GM18498 (cell line): Measurements from ENCODE around the gene CDYL2.
A peak's percentile ranks its signal among the peaks of the same experiment; 100 is the strongest.
"Not testable (repeated sequence)": the region's sequence is repeated elsewhere in the genome, so short reads cannot be mapped to it uniquely, and the experiment has no call there.

Experiments
- ATAC-seq: cut with Tn5 transposase; IDR thresholded peaks from one replicate; pipeline ENCODE4 v1.9.1; 2021; ENCODE audit warnings: mild to moderate bottlenecking, moderate library complexity; ENCODE audit not compliant: unreplicated experiment

The CDYL2 gene, protein sequence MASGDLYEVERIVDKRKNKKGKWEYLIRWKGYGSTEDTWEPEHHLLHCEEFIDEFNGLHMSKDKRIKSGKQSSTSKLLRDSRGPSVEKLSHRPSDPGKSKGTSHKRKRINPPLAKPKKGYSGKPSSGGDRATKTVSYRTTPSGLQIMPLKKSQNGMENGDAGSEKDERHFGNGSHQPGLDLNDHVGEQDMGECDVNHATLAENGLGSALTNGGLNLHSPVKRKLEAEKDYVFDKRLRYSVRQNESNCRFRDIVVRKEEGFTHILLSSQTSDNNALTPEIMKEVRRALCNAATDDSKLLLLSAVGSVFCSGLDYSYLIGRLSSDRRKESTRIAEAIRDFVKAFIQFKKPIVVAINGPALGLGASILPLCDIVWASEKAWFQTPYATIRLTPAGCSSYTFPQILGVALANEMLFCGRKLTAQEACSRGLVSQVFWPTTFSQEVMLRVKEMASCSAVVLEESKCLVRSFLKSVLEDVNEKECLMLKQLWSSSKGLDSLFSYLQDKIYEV

DNA sequence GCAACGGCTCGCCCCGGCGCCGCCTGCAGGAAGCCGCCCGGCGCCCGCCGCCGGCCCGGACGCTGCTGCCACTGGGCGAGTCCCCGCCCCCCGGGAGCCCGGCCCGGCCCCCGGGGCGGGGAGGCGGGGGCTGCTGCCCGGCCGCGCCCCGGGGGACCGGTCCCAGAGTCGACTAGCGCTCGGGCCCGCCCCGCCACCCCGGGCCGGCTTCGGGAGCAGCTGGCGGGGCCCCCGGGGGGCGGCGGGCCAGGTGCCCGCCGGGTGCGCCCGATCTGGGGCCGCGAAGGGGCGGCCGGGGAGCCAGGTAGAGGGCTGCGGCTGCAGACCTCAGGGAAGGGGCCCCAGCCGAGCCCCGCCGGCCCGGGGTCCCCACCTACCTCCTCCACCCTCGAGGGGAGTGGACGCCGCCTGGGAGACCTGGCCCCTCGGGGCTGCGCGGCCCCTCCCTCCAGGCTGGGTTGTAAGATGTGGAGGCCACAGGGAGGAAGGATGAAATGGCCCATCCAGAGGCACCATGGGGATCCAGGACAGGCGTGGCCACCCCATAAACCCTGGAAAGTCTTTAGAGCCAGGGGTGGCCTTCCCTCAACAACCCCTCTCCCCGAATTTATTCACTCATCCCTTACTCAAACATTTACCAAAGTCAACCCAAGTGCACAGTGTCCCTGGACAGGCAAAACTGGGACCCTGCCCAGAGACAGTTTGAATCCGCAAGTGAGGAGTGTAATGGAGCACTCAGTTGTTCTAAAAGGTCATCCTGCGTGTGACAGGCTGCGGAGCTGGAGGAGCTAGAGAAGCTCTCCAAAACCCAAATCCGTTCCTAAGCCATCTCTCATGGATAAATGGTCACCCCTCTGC is at the start of gene CDYL2:
CDYL2 (minus strand) TSS at position 73 of the 858 bp plus-strand sequence. CDS start 425 bp downstream, outside the sequence.
- peak; percentile 88 for ATAC-seq

DNA sequence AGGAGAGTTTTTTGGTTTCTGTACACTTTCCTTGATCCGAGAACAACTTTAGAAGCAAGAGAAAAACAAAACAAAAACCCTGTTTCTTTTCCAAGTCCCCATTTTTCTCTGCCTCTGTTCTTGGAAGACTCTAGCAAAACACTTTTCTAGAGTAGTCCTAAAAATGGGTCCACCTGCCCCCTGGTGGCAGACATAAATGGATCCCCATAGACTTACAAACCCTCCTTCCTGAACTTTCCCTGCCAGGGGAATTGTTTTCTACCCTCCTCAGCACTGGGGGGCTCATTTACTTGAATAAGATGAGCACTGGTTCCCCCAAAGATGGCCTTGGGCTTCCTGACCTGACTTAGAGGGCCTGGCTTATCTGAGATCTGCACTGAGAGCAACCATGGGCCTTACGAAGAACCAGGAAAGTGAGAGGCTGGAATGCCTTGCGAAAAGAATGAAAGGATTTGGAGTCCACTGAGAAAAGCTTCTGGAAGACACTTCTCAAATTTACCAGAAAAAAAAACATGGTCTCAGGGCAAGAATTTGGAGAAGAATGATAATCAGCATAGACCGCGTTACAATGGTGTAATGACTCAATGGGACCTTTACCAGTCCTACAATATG is 48.0 kb upstream of the CDYL2 start:
- no peak for ATAC-seq

DNA sequence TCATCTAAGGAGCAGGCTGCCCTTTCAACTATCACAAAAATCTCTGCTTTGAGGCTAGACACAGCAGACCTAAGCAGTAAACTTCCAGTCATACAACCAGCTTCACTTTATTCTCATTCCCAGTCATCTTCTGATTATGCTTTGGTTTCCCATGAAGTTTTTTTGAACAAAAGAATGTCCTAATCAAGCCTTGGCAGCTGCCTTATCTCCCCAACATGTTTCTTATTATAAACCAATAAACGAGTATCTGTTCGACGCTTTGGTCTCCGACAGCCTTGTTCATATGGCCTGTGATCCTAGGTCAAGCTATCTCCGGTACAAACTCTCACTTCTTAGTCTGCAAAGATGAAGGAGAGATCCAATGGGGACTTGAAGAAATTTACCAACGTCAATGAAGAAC is 47.4 kb upstream of the CDYL2 start:
- ATAC-seq: no peak

DNA sequence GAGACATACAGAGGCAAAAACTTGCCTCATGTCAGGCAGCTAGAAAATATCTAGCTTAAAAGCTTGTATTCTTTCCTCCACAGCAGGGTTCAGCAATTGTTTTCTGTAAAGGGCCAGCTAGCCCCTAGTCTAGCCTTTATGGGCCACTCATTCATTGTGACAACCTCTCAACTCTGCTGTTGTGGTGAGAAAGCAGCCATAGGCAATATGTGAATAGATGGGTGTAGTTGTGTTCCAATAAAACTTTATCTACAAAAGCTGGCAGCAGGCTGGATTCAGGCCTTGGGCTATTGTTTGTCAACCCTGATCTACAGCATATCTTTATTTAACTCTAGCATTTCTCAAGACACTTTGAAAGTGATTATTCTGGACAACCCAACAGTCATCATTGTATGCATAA is 46.4 kb upstream of the CDYL2 start:
- ATAC-seq: no peak

DNA sequence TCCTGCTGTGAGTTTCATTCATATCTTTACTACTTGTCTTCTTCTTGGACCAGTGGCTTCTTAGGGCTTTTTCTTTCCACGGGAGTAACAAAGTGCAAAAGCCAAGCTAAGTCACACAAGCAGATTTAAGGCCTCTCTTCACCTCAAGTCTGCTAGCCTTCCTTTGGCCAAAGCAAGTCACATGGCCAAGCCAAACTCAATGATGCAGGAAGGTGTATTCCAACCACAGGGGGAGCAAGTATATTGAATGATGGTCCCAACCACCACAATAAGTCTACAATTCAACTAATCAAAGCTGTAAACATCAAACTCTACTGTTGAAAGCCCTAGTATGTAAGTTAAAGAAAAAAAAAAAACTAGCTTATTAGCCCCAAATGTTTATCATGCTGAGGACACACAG is 44.5 kb upstream of the CDYL2 start:
- no peak for ATAC-seq

DNA sequence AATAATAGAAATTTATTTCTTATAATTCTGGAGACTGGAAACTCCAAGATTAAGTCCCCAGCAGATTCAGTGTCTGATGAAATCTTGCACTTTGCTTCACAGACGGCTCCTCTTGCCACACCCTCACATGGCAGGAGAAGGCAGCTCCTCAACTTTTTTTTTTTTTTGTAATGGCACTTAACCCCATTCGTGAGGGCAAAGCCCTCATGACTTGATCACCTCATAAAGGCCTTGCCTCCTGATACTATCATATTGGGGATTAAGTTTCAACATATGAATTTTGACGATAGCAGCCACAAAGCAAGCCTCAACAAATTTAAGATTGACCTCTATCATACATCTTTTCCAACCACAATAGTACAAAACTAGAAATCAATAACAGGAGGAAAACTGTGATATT is 42.3 kb upstream of the CDYL2 start:
- ATAC-seq: no peak

DNA sequence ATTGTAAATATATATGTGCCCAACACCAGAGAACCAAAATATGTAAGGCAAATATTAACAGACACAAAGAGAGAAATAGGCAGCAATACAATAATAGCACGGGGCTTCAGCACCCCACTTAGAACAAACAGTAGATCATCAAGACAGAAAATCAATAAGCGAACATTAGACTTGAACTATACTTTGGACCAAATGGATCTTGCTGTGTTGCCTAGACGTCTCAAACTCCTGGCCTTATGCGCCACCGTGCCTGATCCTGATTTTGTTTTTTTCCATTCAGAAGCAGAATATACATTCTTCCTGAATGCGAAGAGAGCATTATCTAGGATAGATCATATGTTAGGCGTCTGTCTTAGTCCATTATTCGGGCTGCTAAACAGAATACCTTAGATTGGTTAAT is 41.9 kb upstream of the CDYL2 start:
- ATAC-seq: no peak

DNA sequence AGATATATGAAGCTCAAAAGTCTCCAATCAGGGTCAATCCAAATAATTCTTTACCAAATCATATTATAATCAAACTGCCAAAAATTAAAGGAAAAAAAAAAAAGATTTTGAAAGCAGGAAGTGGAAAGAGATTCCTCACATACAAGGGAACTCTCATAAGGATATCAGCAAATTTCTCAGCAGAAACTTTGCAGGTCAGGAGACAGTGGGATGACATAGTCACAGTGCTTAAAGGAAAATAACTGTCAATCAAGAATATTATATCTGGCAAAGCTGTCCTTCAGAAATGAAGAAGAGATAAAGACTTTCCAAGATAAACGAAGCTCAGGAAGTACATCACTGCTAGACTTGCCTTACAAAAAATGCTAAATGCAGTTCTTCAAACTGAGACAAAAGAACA is 40.0 kb upstream of the CDYL2 start:
- no peak for ATAC-seq

DNA sequence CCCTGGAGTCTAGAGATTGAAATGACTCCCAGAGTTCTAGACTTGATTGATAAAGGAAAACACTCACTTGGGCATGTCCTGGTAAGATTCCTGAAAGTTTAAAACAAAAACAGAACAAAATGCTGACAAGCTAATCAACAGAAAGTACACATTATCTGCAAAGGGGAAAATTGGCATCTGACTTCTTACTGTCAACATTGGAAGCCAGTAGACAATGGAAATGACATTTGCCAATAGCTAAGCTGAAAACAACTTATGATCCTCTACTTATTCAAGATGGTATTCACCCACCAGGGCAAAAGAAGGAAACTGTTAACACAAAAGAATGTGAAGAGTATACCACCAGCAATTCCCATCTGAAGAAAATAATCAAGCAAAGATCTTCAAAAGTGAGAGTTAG is 36.8 kb upstream of the CDYL2 start:
- ATAC-seq: no peak

DNA sequence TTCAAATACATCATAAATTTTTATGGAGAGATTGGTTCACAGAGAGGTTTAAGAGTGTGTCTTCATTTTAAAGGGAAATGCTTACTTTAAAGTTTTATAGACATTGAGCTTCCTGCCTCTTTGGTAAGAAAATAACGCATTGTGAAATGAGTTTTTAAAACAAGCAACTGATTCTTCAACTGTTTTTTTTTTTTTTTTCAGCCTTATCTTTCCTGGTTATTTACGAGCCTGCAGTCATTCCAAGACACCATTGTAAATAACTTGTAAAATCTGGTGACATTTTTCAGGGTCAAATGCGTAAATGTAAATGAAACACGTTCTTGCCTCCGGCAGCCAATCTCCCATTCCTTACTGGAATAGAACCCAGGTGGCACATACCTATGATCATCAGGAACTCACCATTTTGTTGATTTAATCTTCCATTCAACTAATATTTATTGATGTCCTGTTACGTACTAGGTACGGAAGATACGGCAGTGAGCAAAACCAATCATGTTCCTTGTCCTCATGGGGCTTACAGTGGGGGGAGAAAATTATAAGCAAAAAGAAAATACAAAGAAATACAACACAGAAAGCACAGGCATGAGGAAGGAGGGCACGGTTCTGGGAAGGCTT is 33.2 kb upstream of the CDYL2 start:
- ATAC-seq: no peak

DNA sequence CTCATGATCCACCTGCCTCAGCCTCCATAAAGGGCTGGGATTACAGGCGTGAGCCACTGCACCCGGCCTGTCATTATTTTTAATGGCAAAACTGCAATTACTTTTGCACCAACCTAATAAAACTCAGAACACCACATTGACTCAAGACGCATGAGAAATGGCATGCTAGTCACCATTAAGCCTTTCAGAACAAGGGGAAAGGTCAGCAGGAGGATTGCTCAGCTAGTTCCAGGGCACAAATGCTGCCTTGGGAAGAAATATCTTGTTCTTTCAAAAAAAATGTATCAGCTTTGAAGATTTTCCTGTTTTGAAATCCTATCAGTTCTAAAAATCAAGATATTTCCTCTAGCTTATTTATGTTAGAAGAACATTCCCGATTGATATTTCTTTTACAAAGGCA is 32.4 kb upstream of the CDYL2 start:
- no peak for ATAC-seq

DNA sequence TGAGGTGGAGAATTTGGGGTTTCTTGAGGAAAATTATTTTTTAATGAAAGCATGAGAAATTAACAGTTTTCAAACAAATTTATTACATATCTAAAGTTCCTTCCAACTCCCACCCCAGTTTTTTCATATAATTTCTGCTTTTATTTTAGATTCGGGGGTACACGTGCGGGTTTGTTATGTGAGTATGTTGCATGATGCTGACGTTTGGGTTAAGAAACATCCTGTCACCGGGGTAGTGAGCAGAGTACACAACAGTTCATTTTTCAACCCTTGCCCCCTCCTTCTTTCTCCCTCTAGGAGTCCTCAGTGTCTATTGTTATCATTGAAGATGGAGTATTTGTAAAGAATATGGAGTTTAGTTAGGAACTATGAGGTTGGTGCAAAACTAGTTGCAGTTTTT is 31.8 kb upstream of the CDYL2 start:
- ATAC-seq: no peak

DNA sequence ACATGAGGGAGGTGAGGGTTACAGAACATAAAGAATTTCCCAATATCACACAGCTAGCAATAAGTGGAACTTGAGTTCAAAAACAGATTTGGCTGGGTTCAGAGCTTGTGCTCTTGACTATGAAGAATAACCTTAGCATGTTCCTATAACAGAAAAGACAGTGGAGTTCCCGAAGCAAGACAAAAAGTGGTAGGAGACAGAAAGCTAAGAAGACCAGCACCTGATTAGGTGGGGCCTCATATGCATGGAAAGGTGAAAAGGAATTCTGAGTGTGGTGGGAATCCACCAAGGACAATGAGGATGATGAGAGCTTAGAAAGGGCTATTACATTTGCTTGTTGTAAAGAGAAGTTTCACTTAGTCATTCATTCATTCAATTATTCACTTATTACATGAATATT is 26.6 kb upstream of the CDYL2 start:
- ATAC-seq: no peak

DNA sequence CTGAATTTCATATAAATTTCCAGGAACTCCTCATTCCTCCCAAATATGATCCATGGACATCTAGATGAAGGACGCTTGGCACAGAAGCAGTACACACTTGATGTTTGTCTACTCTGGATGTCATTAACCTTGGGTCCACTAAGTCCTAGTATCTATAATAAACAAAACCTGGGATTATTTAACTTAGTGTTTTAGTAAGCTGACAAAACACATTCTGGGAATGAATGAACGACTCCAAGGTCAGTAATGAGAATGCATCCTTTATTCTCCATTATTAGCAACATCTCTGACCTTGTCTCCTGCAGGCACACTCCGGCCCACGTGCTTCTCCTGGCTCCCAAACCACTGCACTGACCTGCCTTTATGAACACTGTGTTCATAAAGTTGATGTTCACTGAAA is 24.1 kb upstream of the CDYL2 start:
- no peak for ATAC-seq

DNA sequence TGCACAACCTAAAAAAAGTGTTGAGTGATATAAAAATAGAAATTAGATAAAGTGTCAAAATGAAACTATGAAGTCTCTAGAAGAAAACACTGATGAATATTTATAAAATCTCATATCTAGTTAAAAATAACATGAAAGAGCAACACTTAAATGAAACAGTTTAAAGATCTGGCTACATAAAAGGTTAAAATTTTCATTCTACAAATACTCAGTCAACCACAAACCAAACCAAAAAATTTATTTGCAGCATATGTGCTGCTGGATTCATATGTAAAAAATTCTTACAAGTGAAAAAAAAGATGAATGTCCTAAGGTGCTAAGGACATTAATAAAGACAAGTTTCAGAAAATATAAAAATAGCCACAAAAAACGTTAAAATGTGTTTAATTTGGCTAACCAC is 22.6 kb upstream of the CDYL2 start:
- ATAC-seq: no peak

DNA sequence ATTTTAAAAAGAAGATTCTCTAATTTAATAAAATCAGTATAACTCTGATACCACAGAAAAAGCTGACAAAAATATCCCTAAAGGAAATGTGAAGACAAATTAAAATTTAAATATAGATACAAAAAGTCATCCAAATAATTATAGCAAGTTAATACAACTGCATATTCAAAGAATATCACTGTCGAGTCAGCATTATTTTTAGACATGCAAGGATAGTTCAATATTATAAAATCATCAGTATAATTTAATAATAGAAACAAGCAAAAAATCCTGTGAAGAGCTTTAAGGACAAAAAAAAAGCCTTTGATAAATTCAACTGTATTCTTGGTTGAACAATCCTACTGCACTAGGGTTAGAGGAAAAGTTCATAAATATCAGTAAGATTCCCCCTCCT is 21.0 kb upstream of the CDYL2 start:
- ATAC-seq: no peak

DNA sequence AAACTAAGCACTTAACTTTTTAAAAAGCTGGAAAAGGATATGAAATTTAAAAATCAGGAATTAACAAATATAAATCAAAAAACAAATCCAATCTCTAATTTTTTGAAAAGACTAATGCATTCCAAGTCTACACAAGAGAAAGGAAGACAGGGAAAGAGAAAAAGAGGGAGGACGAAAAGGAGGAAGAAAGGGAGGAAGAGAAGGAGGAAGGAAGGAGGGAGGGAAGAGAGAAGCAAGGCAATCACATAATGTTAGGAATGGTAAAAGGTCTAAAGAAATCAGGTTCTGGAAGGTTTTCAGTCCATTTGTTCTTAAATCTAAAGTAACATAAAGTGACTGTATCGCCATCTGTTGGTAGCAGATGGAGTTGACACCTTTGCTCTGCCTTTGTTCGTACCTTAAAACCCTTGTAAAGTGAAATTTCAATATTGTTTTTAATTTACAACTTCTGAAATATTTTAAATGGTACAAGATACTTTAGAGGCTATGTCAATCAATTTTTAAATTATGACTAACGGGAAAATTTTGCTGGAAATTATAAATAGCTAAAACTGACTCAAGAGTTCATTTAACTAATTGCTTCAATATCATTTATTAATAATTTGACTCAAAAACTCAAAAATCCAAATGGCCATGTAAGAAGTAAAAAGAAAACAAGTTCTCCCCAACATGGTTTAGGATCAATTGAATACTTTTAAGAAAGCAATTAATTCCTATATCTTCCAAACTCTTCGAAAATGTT is 20.4 kb upstream of the CDYL2 start:
- peak; percentile 61 for ATAC-seq

DNA sequence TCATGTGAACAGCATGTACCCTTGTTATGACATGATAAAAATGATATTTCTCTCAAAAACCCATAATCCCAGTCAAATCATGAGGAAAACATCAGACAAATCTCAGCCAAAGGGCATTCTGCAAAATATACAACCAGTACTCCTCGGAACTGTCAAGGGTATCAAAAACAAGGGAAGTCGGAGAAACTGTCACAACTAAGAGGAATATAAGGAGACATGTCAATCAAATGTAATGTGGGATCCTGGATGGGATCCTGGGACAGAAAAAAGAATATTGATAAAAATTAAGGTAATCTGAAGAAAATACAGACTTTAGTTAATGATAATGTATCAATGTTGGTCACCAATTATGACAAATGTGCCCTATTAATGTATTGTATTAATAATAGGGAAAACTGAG is 15.6 kb upstream of the CDYL2 start:
- ATAC-seq: no peak

DNA sequence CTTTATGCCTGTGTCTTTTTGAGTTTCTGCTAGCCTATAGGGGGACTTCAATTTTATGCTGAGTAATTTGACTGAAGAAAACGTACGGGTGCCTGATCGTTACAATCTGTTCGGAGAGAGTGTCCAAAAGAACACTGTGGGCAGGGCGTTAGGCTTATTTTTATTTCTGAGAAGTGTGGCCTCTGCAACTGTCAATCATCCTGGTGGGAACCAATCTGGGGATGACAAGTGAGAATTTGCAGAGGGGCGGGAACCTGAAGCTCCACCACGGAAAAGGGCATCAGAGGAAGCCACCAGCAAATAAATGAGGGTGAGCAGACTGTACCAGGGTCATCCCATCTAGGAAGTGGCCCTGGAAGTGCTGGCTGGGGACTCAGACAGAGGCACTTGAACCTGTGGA is 12.0 kb upstream of the CDYL2 start:
- ATAC-seq: no peak

DNA sequence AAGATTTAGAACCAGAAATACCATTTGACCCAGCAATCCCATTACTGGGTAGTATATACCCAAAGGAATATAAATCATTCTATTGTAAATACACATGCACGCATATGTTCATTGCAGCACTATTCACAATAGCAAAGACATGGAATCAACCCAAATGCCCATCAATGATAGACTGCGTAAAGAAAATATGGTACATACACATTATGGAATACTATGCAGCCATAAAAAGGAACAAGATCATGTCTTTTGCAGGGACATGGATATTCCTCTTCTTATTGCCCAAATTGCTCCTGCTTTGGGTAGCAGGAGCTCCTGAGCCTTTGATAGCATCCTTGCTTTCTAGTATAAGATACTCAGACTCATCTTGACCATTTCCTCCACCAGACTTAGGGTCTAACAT is 10.9 kb upstream of the CDYL2 start:
- ATAC-seq: not testable (repeated sequence)
